ENCODE data around the gene PLXNA3. TPM values are rescaled to one million over a fixed set of nuclear protein-coding genes. Genes with fewer than 3 reads are reported as not detected.
A peak's percentile ranks its signal among the peaks of the same experiment; 100 is the strongest.

PLXNA3 gene
- total RNA-seq, 1 donor from 2014 or later, result 16.7 TPM

GRCh38 chrX:154436374-154436982 lies 21.6 kb upstream of the PLXNA3 start:
- no peak for TF ChIP-seq CTCF (IDR thresholded peaks at IDR 0.05; ENCODE audit: insufficient read depth, low read length, poor library complexity, severe bottlenecking)
- no peak for DNase-seq (ENCODE audit: low read depth)
- H3K36me3 ChIP-seq (ENCODE audit: control insufficient read depth, insufficient read depth, low read length), result no peaks in the 10 kb centered on the region
- peak overlapping the region; percentile 71 for H3K4me3 ChIP-seq (ENCODE audit: low read depth, low read length)
- H3K27me3 ChIP-seq (ENCODE audit: control insufficient read depth, insufficient read depth, low read length), result no peaks in the 10 kb centered on the region

- no peaks in the 10 kb centered on the region for H3K36me3 ChIP-seq (ENCODE audit: control insufficient read depth, insufficient read depth, low read length)
- TF ChIP-seq CTCF (IDR thresholded peaks at IDR 0.05; ENCODE audit: insufficient read depth, low read length, poor library complexity, severe bottlenecking), result no peak
- H3K4me3 ChIP-seq (ENCODE audit: low read depth, low read length), result peak within 1 kb of the TSS; percentile 71
- DNase-seq (ENCODE audit: low read depth), result no peak
- no peaks in the 10 kb centered on the region for H3K27me3 ChIP-seq (ENCODE audit: control insufficient read depth, insufficient read depth, low read length)
Measured at GRCh38 chrX:154436983-154437752, 20.9 kb upstream of the PLXNA3 start, which contains the start of gene GDI1. TSS of gene GDI1 (plus strand) at chrX:154437154. CDS start at chrX:154437255, 101 bp downstream.

- peak overlapping the region; percentile 71 for H3K4me3 ChIP-seq (ENCODE audit: low read depth, low read length)
- no peaks in the 10 kb centered on the region for H3K36me3 ChIP-seq (ENCODE audit: control insufficient read depth, insufficient read depth, low read length)
- TF ChIP-seq CTCF (IDR thresholded peaks at IDR 0.05; ENCODE audit: insufficient read depth, low read length, poor library complexity, severe bottlenecking), result no peak
- H3K27me3 ChIP-seq (ENCODE audit: control insufficient read depth, insufficient read depth, low read length), result no peaks in the 10 kb centered on the region
- no peak for DNase-seq (ENCODE audit: low read depth)
Measured at GRCh38 chrX:154437971-154438893, 19.8 kb upstream of the PLXNA3 start.

DNA sequence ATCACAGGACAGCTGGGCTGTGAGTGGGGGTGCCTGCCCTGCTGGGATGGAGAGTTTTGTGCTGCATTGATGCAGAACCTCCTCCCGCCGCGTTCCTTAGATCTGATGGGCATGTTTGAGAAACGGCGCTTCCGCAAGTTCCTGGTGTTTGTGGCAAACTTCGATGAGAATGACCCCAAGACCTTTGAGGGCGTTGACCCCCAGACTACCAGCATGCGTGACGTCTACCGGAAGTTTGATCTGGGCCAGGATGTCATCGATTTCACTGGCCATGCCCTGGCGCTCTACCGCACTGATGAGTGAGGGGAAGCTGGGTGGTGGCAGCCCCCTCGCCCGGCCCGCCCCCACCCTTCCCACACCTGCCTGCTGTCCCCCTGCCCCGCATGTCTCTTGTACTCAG lies 18.2 kb upstream of the PLXNA3 start:
- no peak overlapping the region for H3K4me3 ChIP-seq (ENCODE audit: low read depth, low read length)

More for the DNA sequence above, 18.2 kb upstream of the PLXNA3 start:
- TF ChIP-seq CTCF (IDR thresholded peaks at IDR 0.05; ENCODE audit: insufficient read depth, low read length, poor library complexity, severe bottlenecking), result no peak
- DNase-seq (ENCODE audit: low read depth), result no peak
- Histone ChIP-seq H3K27me3 (ENCODE audit: control insufficient read depth, insufficient read depth, low read length) (no peaks in the 10 kb centered on the region), H3K36me3 (ENCODE audit: control insufficient read depth, insufficient read depth, low read length) (no peaks in the 10 kb centered on the region)
